NCI-H187 (cell line): Measurements from ENCODE around the gene LZTR1.

ENCODE experiments used
- DNase-seq, 2 experiments: peaks; one replicate each; lab custom pipeline; 2025; lab: John Stamatoyannopoulos, UW

Gene LZTR1

GRCh38 chr22:21015466-21016006 is 33.4 kb downstream of the LZTR1 start:
- DNase-seq: no peak

- no peak for DNase-seq
Measured at GRCh38 chr22:21016644-21017420, 34.7 kb downstream of the LZTR1 start.

- no peak for DNase-seq
Measured at GRCh38 chr22:21018314-21018713, 36.2 kb downstream of the LZTR1 start.

- no peak for DNase-seq
Measured at GRCh38 chr22:21020802-21021429, 38.8 kb downstream of the LZTR1 start.

GRCh38 chr22:21022507-21022906 is 40.4 kb downstream of the LZTR1 start:
- no peak for DNase-seq

- no peak for DNase-seq
Measured at GRCh38 chr22:21022955-21023614, 41.0 kb downstream of the LZTR1 start.

- no peak for DNase-seq
Measured at GRCh38 chr22:21025266-21025665, 43.2 kb downstream of the LZTR1 start.

- DNase-seq: no peak
Measured at GRCh38 chr22:21025763-21026755, 44.0 kb downstream of the LZTR1 start.

- DNase-seq: no peak
Measured at GRCh38 chr22:21026783-21027692, 44.9 kb downstream of the LZTR1 start.

GRCh38 chr22:21028277-21029251 is 46.5 kb downstream of the LZTR1 start:
- DNase-seq: no peak

GRCh38 chr22:21029486-21030025 is 47.5 kb downstream of the LZTR1 start:
- DNase-seq: no peak

GRCh38 chr22:21030032-21030431 is 47.9 kb downstream of the LZTR1 start:
- no peak for DNase-seq

- no peak for DNase-seq
Measured at GRCh38 chr22:21030621-21031544, 48.8 kb downstream of the LZTR1 start.

- no peak for DNase-seq
Measured at GRCh38 chr22:21031545-21032036, 49.5 kb downstream of the LZTR1 start.

GRCh38 chr22:21032037-21032867 is 50.2 kb downstream of the LZTR1 start, which contains the start of gene SLC7A4:
Gene SLC7A4 (minus strand): TSS chr22:21032561. CDS start chr22:21031812, 749 bp downstream.
- DNase-seq: no peak

- DNase-seq: no peak
Measured at GRCh38 chr22:21032868-21033688, 51.0 kb downstream of the LZTR1 start.
